Measurements from ENCODE around the gene SARNP. TPM values are rescaled to one million over a fixed set of nuclear protein-coding genes. Genes with fewer than 3 reads are reported as not detected.

SARNP gene
- total and polyA plus RNA-seq, 4 donors, result 19.1 to 34.2 (median 25.6) TPM

DNA sequence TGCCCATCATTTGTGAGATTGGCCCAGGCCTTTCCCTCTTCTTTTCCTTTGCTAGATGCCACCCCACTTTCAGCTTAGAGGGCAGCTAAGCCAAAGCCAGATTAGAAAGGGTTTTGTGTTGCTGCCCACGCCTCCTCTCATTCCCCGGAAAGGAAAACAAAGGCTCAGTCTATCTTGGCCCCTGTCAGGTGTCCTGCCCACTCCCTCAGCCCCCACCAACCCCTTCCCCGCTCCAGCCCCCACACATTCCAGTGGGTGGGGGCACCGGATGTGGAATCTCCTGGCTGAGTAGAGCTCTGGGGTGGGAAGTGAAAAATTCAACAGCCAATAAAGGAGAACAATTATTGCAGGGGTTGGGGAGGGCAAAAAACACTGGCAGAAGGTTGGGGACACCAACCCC, 99.5 kb downstream of the SARNP start:
- Histone ChIP-seq H3K4me3 (ENCODE audit: low read depth in 1 of 3, low read length in 3 of 3) (no peak overlapping the region), H3K36me3 (ENCODE audit: control insufficient read depth in 4 of 4, insufficient read depth in 3 of 4, low read depth in 1 of 4, low read length in 3 of 4) (no peaks in the 10 kb centered on the region), H3K9ac (ENCODE audit: low read depth in 1 of 2, low read length in 2 of 2) (no peak overlapping the region), H3K4me1 (ENCODE audit: control insufficient read depth in 4 of 4, insufficient read depth in 4 of 4, low read length in 3 of 4) (peaks cover 20 to 63% (median 51%) of the 10 kb centered on the region in 4 donors), H3K27me3 (ENCODE audit: control insufficient read depth in 4 of 4, insufficient read depth in 4 of 4, low read length in 3 of 4) (no peaks in the 10 kb centered on the region), H3K27ac (ENCODE audit: low read depth in 1 of 2, low read length in 2 of 2) (no peak overlapping the region), H3K9me3 (ENCODE audit: control insufficient read depth in 4 of 4, low read length in 3 of 4) (no peaks in the 10 kb centered on the region)
- TF ChIP-seq, protein P1, sequence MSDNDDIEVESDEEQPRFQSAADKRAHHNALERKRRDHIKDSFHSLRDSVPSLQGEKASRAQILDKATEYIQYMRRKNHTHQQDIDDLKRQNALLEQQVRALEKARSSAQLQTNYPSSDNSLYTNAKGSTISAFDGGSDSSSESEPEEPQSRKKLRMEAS (IDR thresholded peaks at IDR 0.05), result no peak
- TF ChIP-seq HNF4G (IDR thresholded peaks at IDR 0.05) (no peak), FOXA1 (IDR thresholded peaks at IDR 0.05) (no peak), JUND (IDR thresholded peaks at IDR 0.05) (no peak), GABPA (IDR thresholded peaks at IDR 0.05 in 1 of 2, conservative IDR thresholded peaks at IDR 0.05 in 1 of 2) (no peak), HNF4A (conservative IDR thresholded peaks at IDR 0.05) (no peak), YY1 (IDR thresholded peaks at IDR 0.05) (no peak), EGR1 (IDR thresholded peaks at IDR 0.05; ENCODE audit: low read depth in 2 of 2) (no peak), FOXA2 (IDR thresholded peaks at IDR 0.05) (no peak), ZBTB33 (IDR thresholded peaks at IDR 0.05) (no peak), SP1 (IDR thresholded peaks at IDR 0.05) (no peak), TAF1 (conservative IDR thresholded peaks at IDR 0.05) (no peak), RAD21 (IDR thresholded peaks at IDR 0.05) (no peak), RXRA (IDR thresholded peaks at IDR 0.05) (no peak)
- TF ChIP-seq, protein P2, sequence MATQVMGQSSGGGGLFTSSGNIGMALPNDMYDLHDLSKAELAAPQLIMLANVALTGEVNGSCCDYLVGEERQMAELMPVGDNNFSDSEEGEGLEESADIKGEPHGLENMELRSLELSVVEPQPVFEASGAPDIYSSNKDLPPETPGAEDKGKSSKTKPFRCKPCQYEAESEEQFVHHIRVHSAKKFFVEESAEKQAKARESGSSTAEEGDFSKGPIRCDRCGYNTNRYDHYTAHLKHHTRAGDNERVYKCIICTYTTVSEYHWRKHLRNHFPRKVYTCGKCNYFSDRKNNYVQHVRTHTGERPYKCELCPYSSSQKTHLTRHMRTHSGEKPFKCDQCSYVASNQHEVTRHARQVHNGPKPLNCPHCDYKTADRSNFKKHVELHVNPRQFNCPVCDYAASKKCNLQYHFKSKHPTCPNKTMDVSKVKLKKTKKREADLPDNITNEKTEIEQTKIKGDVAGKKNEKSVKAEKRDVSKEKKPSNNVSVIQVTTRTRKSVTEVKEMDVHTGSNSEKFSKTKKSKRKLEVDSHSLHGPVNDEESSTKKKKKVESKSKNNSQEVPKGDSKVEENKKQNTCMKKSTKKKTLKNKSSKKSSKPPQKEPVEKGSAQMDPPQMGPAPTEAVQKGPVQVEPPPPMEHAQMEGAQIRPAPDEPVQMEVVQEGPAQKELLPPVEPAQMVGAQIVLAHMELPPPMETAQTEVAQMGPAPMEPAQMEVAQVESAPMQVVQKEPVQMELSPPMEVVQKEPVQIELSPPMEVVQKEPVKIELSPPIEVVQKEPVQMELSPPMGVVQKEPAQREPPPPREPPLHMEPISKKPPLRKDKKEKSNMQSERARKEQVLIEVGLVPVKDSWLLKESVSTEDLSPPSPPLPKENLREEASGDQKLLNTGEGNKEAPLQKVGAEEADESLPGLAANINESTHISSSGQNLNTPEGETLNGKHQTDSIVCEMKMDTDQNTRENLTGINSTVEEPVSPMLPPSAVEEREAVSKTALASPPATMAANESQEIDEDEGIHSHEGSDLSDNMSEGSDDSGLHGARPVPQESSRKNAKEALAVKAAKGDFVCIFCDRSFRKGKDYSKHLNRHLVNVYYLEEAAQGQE (IDR thresholded peaks at IDR 0.05), result no peak
- TF ChIP-seq, protein P3, sequence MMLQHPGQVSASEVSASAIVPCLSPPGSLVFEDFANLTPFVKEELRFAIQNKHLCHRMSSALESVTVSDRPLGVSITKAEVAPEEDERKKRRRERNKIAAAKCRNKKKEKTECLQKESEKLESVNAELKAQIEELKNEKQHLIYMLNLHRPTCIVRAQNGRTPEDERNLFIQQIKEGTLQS (IDR thresholded peaks at IDR 0.05), result no peak
- TF ChIP-seq, protein P4, sequence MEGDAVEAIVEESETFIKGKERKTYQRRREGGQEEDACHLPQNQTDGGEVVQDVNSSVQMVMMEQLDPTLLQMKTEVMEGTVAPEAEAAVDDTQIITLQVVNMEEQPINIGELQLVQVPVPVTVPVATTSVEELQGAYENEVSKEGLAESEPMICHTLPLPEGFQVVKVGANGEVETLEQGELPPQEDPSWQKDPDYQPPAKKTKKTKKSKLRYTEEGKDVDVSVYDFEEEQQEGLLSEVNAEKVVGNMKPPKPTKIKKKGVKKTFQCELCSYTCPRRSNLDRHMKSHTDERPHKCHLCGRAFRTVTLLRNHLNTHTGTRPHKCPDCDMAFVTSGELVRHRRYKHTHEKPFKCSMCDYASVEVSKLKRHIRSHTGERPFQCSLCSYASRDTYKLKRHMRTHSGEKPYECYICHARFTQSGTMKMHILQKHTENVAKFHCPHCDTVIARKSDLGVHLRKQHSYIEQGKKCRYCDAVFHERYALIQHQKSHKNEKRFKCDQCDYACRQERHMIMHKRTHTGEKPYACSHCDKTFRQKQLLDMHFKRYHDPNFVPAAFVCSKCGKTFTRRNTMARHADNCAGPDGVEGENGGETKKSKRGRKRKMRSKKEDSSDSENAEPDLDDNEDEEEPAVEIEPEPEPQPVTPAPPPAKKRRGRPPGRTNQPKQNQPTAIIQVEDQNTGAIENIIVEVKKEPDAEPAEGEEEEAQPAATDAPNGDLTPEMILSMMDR (IDR thresholded peaks at IDR 0.05; ENCODE audit: low read depth, low read length, missing input control), result no peak
- whole genome bisulfite sequencing, result 70% methylated on average over 4 of the region's 4 CpGs
- DNase-seq (ENCODE audit: low spot score), result no peak
